Kidney (tissue), 14 donors: Measurements from ENCODE around the gene HS2ST1. TPM values are rescaled to one million over a fixed set of nuclear protein-coding genes. Genes with fewer than 3 reads are reported as not detected.

ENCODE experiments used
- DNase-seq, 5 donors: peaks; one replicate each; pipeline ENCODE4 v3.0.0-alpha.2; 2013 to 2020
- FAIRE-seq: peaks from 2 replicates; lab custom pipeline; 2012; peaks lifted over from hg19 to GRCh38; lab: Jason Lieb, UNC
- H3K27ac ChIP-seq, 2 donors: one replicate each; pipeline ENCODE4 v1.7.0; 2013; ENCODE audit warnings: low read depth in 2 of 2, low read length in 2 of 2, inconsistent platforms in 1 of 2
- H3K27me3 ChIP-seq: one replicate; pipeline ENCODE4 v1.7.1; 2013; ENCODE audit warnings: low read length, inconsistent platforms; ENCODE audit not compliant: control insufficient read depth, insufficient read depth
- H3K36me3 ChIP-seq, 3 donors: one replicate each; pipeline versions ENCODE4 v1.7.0 to v1.7.1; 2013; ENCODE audit warnings: low read length in 3 of 3, control low read depth in 1 of 3, inconsistent platforms in 1 of 3; ENCODE audit not compliant: insufficient read depth in 3 of 3, control insufficient read depth in 2 of 3
- H3K4me1 ChIP-seq, 3 donors: one replicate each; pipeline versions ENCODE4 v1.7.0 to v1.7.1; 2013; ENCODE audit warnings: low read length in 3 of 3, inconsistent platforms in 1 of 3, low read depth in 1 of 3; ENCODE audit not compliant: control insufficient read depth in 2 of 3, insufficient read depth in 2 of 3
- H3K4me3 ChIP-seq, 3 donors: one replicate each; pipeline versions ENCODE4 v1.7.0 to v1.8.1; 2013; ENCODE audit warnings: low read length in 3 of 3, control low read depth in 1 of 3, inconsistent platforms in 1 of 3
- H3K9ac ChIP-seq, 3 donors: one replicate each; pipeline versions ENCODE4 v1.7.0 to v1.7.1; 2013; ENCODE audit warnings: low read length in 3 of 3, control low read depth in 1 of 3, inconsistent platforms in 1 of 3
- H3K9me3 ChIP-seq, 3 donors: one replicate each; pipeline versions ENCODE4 v1.7.0 to v1.7.1; 2013; ENCODE audit warnings: low read length in 3 of 3, control low read depth in 1 of 3, inconsistent platforms in 1 of 3; ENCODE audit not compliant: control insufficient read depth in 2 of 3, insufficient read depth in 1 of 3
- CTCF ChIP-seq: IDR thresholded peaks from 3 replicates; pipeline ENCODE4 v1.5.1; 2012; ENCODE audit warnings: mild to moderate bottlenecking, moderate library complexity, borderline replicate concordance; ENCODE audit not compliant: insufficient read depth; ENCODE audit errors: extremely low read depth
- intact Hi-C: fragments of 100-400 bp; cut with DNase I; formaldehyde crosslinking; loops from one replicate; pipeline ENCODE4 v1.11.1; 2022
- polyA plus RNA-seq: library from polyadenylated mRNA; stranded (reverse); fragments of 350-450 nt; fragmentation: Illumina TruSeq; extraction: RNeasy Lipid Tissue Mini Kit (QIAGEN cat#74804); gene quantifications from one replicate; pipeline ENCODE4 v1.2.3, GENCODE V29; 2014; ENCODE audit warnings: low read depth, low replicate concordance; ENCODE audit not compliant: insufficient read depth
- total RNA-seq: library from RNA; stranded (reverse); fragmentation: NEBNext Ultra II Directional; extraction: Animal tissue kit (Norgen Biotek cat#: 25700); gene quantifications from one replicate; pipeline ENCODE4 v1.2.1, GENCODE V29; 2021
- donor health status: control.
- donor health status: control.
- donor health status: control.
- donor health status: control.
- donor health status: control.
- donor health status: DM: yes; HTN: yes; CAD: no.
- donor health status: Normal renal cell carcinoma (clear cell type).

The HS2ST1 gene
- total and polyA plus RNA-seq, 2 donors from 2014 or later, result 10.3 to 27.1 TPM

- intact Hi-C loops, result no loop called here
- Histone ChIP-seq H3K27ac (no peak overlapping the region), H3K4me3 (peak overlapping the region; percentile 53 to 66 (median 54)), H3K4me1 (peaks cover 0 to 5% (median 0%) of the 10 kb centered on the region in 3 donors), H3K9me3 (no peaks in the 10 kb centered on the region), H3K36me3 (no peaks in the 10 kb centered on the region), H3K9ac (peak overlapping the region in 1 of 3 donors; percentile 66), H3K27me3 (no peaks in the 10 kb centered on the region)
- FAIRE-seq (no peak), DNase-seq (peak in 3 of 5 donors; percentile 66 to 80 (median 71))
- no peak for TF ChIP-seq CTCF
Observed at GRCh38 chr1:87132284-87132870, 217.9 kb downstream of the HS2ST1 start.

- intact Hi-C loops, result no loop called here
- no peaks in the 10 kb centered on the region for H3K36me3 ChIP-seq
- no peak for TF ChIP-seq CTCF
Observed at GRCh38 chr1:87134061-87134460, 219.6 kb downstream of the HS2ST1 start.

GRCh38 chr1:87134625-87135328, 220.3 kb downstream of the HS2ST1 start:
- Histone ChIP-seq H3K27me3 (no peaks in the 10 kb centered on the region), H3K4me3 (no peak overlapping the region), H3K27ac (no peak overlapping the region), H3K4me1 (peaks cover 0 to 5% (median 0%) of the 10 kb centered on the region in 3 donors), H3K36me3 (no peaks in the 10 kb centered on the region), H3K9ac (no peak overlapping the region), H3K9me3 (no peaks in the 10 kb centered on the region)
- TF ChIP-seq CTCF, result no peak
- intact Hi-C loops, result no loop called here
- DNase-seq (peak in 1 of 5 donors; percentile 77), FAIRE-seq (no peak)

More at GRCh38 chr1:87134061-87134460, 219.6 kb downstream of the HS2ST1 start:
- DNase-seq, result no peak
- Histone ChIP-seq H3K27me3 (no peaks in the 10 kb centered on the region), H3K9ac (no peak overlapping the region), H3K27ac (no peak overlapping the region), H3K9me3 (no peaks in the 10 kb centered on the region), H3K4me1 (peaks cover 0 to 5% (median 0%) of the 10 kb centered on the region in 3 donors), H3K4me3 (no peak overlapping the region)
- FAIRE-seq, result no peak
